Mesenchymal stem cell (in vitro differentiated cells and primary cell): ENCODE measurements around the gene KCNE4.

Source experiments
- DNase-seq: peaks from one replicate; pipeline ENCODE4 v3.0.0-alpha.2; 2013
- H2AFZ ChIP-seq: one replicate; pipeline ENCODE4 v1.6.1; 2013; ENCODE audit warnings: low read depth, mild to moderate bottlenecking, control low read depth, inconsistent platforms, low read length, moderate library complexity
- H2AK5ac ChIP-seq: 2 replicates; pipeline ENCODE4 v1.6.1; 2013; ENCODE audit warnings: low read length, moderate library complexity, mild to moderate bottlenecking, inconsistent platforms; ENCODE audit not compliant: severe bottlenecking
- H2BK120ac ChIP-seq: one replicate; pipeline ENCODE4 v1.6.1; 2013; ENCODE audit warnings: low read depth, mild to moderate bottlenecking, inconsistent platforms, low read length, moderate library complexity
- H2BK12ac ChIP-seq, 2 experiments: one replicate each; pipeline ENCODE4 v1.6.1; 2013; ENCODE audit warnings: inconsistent platforms in 2 of 2, low read length in 2 of 2, mild to moderate bottlenecking in 2 of 2, moderate library complexity in 2 of 2, control low read depth in 1 of 2
- H2BK15ac ChIP-seq: one replicate; pipeline ENCODE4 v1.6.1; 2013; ENCODE audit warnings: mild to moderate bottlenecking, low read depth, inconsistent platforms; ENCODE audit not compliant: poor library complexity, severe bottlenecking
- H2BK5ac ChIP-seq: 2 replicates; pipeline ENCODE4 v1.6.1; 2013; ENCODE audit warnings: low read depth, mild to moderate bottlenecking, low read length, control low read depth, inconsistent platforms; ENCODE audit not compliant: poor library complexity, severe bottlenecking
- H3K14ac ChIP-seq, 2 experiments: one replicate each; pipeline ENCODE4 v1.6.1; 2013; ENCODE audit warnings: inconsistent platforms in 2 of 2, low read length in 2 of 2, control low read depth in 1 of 2, mild to moderate bottlenecking in 1 of 2, moderate library complexity in 1 of 2
- H3K18ac ChIP-seq, 2 experiments: one replicate each; pipeline ENCODE4 v1.6.1; 2013; ENCODE audit warnings: inconsistent platforms in 2 of 2, low read length in 2 of 2, control low read depth in 1 of 2, low read depth in 1 of 2, mild to moderate bottlenecking in 1 of 2
- H3K23ac ChIP-seq, 2 experiments: one replicate each; pipeline ENCODE4 v1.6.1; 2013; ENCODE audit warnings: inconsistent platforms in 2 of 2, low read length in 2 of 2, mild to moderate bottlenecking in 2 of 2, moderate library complexity in 2 of 2, control low read depth in 1 of 2
- H3K27ac ChIP-seq: 2 replicates; pipeline ENCODE4 v1.5.1; 2013; ENCODE audit warnings: mild to moderate bottlenecking, moderate library complexity, low read length, control low read depth, inconsistent platforms; ENCODE audit not compliant: poor library complexity, severe bottlenecking
- H3K27me3 ChIP-seq, 2 experiments: 2 replicates each; pipeline versions ENCODE4 v1.6.1 to v1.7.0; 2013; ENCODE audit warnings: low read length in 2 of 2, mild to moderate bottlenecking in 2 of 2, moderate library complexity in 2 of 2, control low read depth in 1 of 2, inconsistent platforms in 1 of 2; ENCODE audit not compliant: control insufficient read depth in 1 of 2, insufficient read depth in 1 of 2
- H3K36me3 ChIP-seq, 2 experiments: 2 replicates each; pipeline versions ENCODE4 v1.6.1 to v1.7.0; 2013; ENCODE audit warnings: low read length in 2 of 2, control low read depth in 1 of 2, inconsistent platforms in 1 of 2, low read depth in 1 of 2, mild to moderate bottlenecking in 1 of 2; ENCODE audit not compliant: insufficient read depth in 2 of 2, control insufficient read depth in 1 of 2
- H3K4ac ChIP-seq, 2 experiments: one replicate each; pipeline ENCODE4 v1.6.1; 2013; ENCODE audit warnings: inconsistent platforms in 2 of 2, low read length in 2 of 2, mild to moderate bottlenecking in 2 of 2, moderate library complexity in 2 of 2, control low read depth in 1 of 2, low read depth in 1 of 2
- H3K4me1 ChIP-seq: 2 replicates; pipeline ENCODE4 v1.6.1; 2013; ENCODE audit warnings: low read depth, low read length, control low read depth; ENCODE audit not compliant: control insufficient read depth, insufficient read depth
- H3K4me2 ChIP-seq: 2 replicates; pipeline ENCODE4 v1.6.1; 2013; ENCODE audit warnings: low read length, mild to moderate bottlenecking, inconsistent platforms; ENCODE audit not compliant: poor library complexity, severe bottlenecking
- H3K4me3 ChIP-seq, 2 experiments: 2 replicates each; pipeline versions ENCODE4 v1.5.1 to v1.7.0; 2013; ENCODE audit warnings: low read length in 2 of 2, mild to moderate bottlenecking in 2 of 2, control low read depth in 1 of 2, low read depth in 1 of 2; ENCODE audit not compliant: insufficient read depth in 1 of 2
- H3K79me1 ChIP-seq: replicated peaks from 2 replicates; pipeline ENCODE4 v1.6.1; 2013; ENCODE audit warnings: mild to moderate bottlenecking, control low read depth, low read length, inconsistent platforms; ENCODE audit not compliant: poor library complexity, severe bottlenecking
- H3K9ac ChIP-seq: 2 replicates; pipeline ENCODE4 v1.7.0; 2013; ENCODE audit warnings: mild to moderate bottlenecking, low read length, moderate library complexity
- H3K9me3 ChIP-seq: 2 replicates; pipeline ENCODE4 v1.7.0; 2013; ENCODE audit warnings: mild to moderate bottlenecking, low read length; ENCODE audit not compliant: control insufficient read depth
- H4K8ac ChIP-seq: one replicate; pipeline ENCODE4 v1.6.1; 2013; ENCODE audit warnings: inconsistent platforms, mild to moderate bottlenecking, low read length, moderate library complexity
- H4K91ac ChIP-seq: one replicate; pipeline ENCODE4 v1.6.1; 2013; ENCODE audit warnings: mild to moderate bottlenecking, low read length, inconsistent platforms
- WGBS: methylation state at CpG from one replicate; pipeline ENCODE4 v1.1.7; 2013; ENCODE audit warnings: mixed read lengths; 5-methylcytosine and 5-hydroxymethylcytosine counted together

Gene KCNE4

GRCh38 chr2:223055140-223055539 is 3.1 kb downstream of the KCNE4 start:
- DNase-seq, result peak; percentile 87
- no peak overlapping the region for H2AFZ ChIP-seq
- H4K91ac ChIP-seq, result no peak overlapping the region
- H2BK5ac ChIP-seq, result no peak overlapping the region
- H3K4me3 ChIP-seq, result no peak overlapping the region
- peak overlapping the region; percentile 8 for H2AK5ac ChIP-seq
- 32% methylated on average over 4 of the region's 4 CpGs for WGBS
- H3K27ac ChIP-seq, result no peak overlapping the region
- H3K14ac ChIP-seq, result no peak overlapping the region
- no peak overlapping the region for H3K4ac ChIP-seq
- H2BK120ac ChIP-seq, result no peak overlapping the region
- H3K9ac ChIP-seq, result peak overlapping the region; percentile 27
- H3K4me2 ChIP-seq, result no peak overlapping the region
- no peak overlapping the region for H3K23ac ChIP-seq
- no peaks in the 10 kb centered on the region for H3K27me3 ChIP-seq
- H4K8ac ChIP-seq, result no peak overlapping the region
- peaks cover 6% of the 10 kb centered on the region for H3K4me1 ChIP-seq
- H3K36me3 ChIP-seq, result no peaks in the 10 kb centered on the region
- no peak overlapping the region for H2BK12ac ChIP-seq
- H3K79me1 ChIP-seq, result no peaks in the 10 kb centered on the region
- peak overlapping the region in 1 of 2 experiments; percentile 48 for H3K18ac ChIP-seq
- H2BK15ac ChIP-seq, result no peak overlapping the region
- H3K9me3 ChIP-seq, result no peaks in the 10 kb centered on the region

GRCh38 chr2:223055836-223056235 is 3.8 kb downstream of the KCNE4 start:
- Histone ChIP-seq H3K27me3 (no peaks in the 10 kb centered on the region), H3K18ac (peak overlapping the region; percentile 86 to 88), H4K8ac (peak overlapping the region; percentile 53), H3K4me2 (no peak overlapping the region), H3K79me1 (no peaks in the 10 kb centered on the region), H2BK5ac (no peak overlapping the region), H3K9ac (peak overlapping the region; percentile 50), H3K23ac (no peak overlapping the region), H2AK5ac (no peak overlapping the region), H3K14ac (peak overlapping the region in 1 of 2 experiments; percentile 78), H3K36me3 (no peaks in the 10 kb centered on the region), H4K91ac (peak overlapping the region; percentile 76), H2BK120ac (no peak overlapping the region), H2AFZ (no peak overlapping the region), H3K9me3 (no peaks in the 10 kb centered on the region), H3K27ac (no peak overlapping the region), H3K4me1 (peaks cover 6% of the 10 kb centered on the region), H2BK15ac (no peak overlapping the region), H2BK12ac (peak overlapping the region in 1 of 2 experiments; percentile 23), H3K4ac (peak overlapping the region; percentile 82 to 96), H3K4me3 (peak overlapping the region in 1 of 2 experiments; percentile 9)
- 92% methylated on average over 5 of the region's 5 CpGs for WGBS
- DNase-seq, result peak; percentile 40

DNA sequence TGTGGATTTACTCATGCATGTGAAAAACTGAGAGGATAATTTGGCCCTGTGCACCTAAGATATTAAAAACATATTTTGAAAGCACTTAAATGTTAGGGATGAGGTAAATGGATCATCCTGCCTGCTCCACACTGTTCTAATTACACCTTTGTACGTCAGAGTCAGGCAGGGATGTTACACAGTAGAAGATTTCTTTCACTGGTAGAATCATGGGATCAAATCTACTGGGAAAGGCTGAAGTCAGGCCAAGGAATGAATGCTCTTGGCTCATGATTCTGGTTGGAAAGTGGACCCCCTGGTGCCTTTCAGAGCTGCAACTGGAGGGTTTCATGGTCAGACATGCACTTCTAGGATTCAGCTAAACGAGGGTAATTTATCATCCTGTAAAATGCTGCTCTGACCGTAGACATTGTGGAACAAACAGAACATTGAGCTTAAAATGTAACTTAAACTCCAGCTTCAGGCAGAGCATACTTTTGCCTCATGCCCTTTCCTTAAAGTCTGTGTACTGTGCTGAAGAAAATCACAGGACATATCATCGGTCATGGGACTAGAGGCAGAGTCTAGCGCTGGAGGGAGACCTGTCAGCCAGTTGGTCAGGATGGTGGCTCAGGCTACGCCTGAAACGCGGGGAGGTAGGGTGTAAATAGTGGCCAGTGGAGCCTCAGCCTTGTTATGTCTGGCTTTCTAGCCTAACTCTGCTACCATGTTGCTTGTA is 4.9 kb downstream of the KCNE4 start:
- Histone ChIP-seq H3K14ac (no peak overlapping the region), H3K23ac (no peak overlapping the region), H2BK12ac (peak overlapping the region; percentile 29 to 73), H3K36me3 (no peaks in the 10 kb centered on the region), H3K27ac (no peak overlapping the region), H3K9me3 (no peaks in the 10 kb centered on the region), H2AFZ (no peak overlapping the region), H3K4me3 (peak overlapping the region in 1 of 2 experiments; percentile 17), H4K8ac (peak overlapping the region; percentile 92), H3K9ac (peak overlapping the region; percentile 50), H2BK120ac (no peak overlapping the region), H4K91ac (peak overlapping the region; percentile 91), H2BK15ac (no peak overlapping the region), H3K27me3 (no peaks in the 10 kb centered on the region), H3K79me1 (no peaks in the 10 kb centered on the region), H2BK5ac (no peak overlapping the region), H3K4me1 (peaks cover 6% of the 10 kb centered on the region), H3K4ac (peak overlapping the region; percentile 77 to 89), H2AK5ac (no peak overlapping the region), H3K4me2 (no peak overlapping the region), H3K18ac (peak overlapping the region; percentile 58 to 89)
- DNase-seq, result peak; percentile 48
- 72% methylated on average over 6 of the region's 8 CpGs for WGBS

- Histone ChIP-seq H3K4me3 (no peak overlapping the region), H3K9me3 (no peaks in the 10 kb centered on the region), H3K9ac (no peak overlapping the region), H3K79me1 (no peaks in the 10 kb centered on the region), H2BK120ac (no peak overlapping the region), H2AK5ac (no peak overlapping the region), H2BK12ac (peak overlapping the region; percentile 29 to 40), H2BK5ac (no peak overlapping the region), H4K8ac (no peak overlapping the region), H3K4ac (peak overlapping the region in 1 of 2 experiments; percentile 35), H2AFZ (no peak overlapping the region), H3K4me1 (peaks cover 6% of the 10 kb centered on the region), H3K36me3 (no peaks in the 10 kb centered on the region), H4K91ac (no peak overlapping the region), H3K23ac (no peak overlapping the region), H3K27ac (no peak overlapping the region), H2BK15ac (no peak overlapping the region), H3K14ac (peak overlapping the region in 1 of 2 experiments; percentile 4), H3K4me2 (no peak overlapping the region), H3K18ac (peak overlapping the region; percentile 58 to 62), H3K27me3 (no peaks in the 10 kb centered on the region)
- WGBS, result 94% methylated on average over 4 of the region's 4 CpGs
- DNase-seq, result peak; percentile 65
Observed at GRCh38 chr2:223057569-223057968, 5.6 kb downstream of the KCNE4 start.
